Calu3 (cell line): Measurements from ENCODE around the gene E2F3. TPM values are rescaled to one million over a fixed set of nuclear protein-coding genes. Genes with fewer than 3 reads are reported as not detected.

Source experiments
- BruUV-seq: library from RNA; stranded (reverse); fragments of 400-500 nt; replicated peaks from 2 replicates; lab custom pipeline; 2021; lab: Mats Ljungman, UMichigan
- CTCF ChIA-PET: fragments of 300-600 bp; sonication (Branson Sonifier 250); formaldehyde crosslinking; loops from one replicate; lab custom pipeline; 2022; ENCODE audit warnings: antibody characterized with exemption; lab: Charles Lee
- DNase-seq: peaks from one replicate; pipeline ENCODE4 v3.0.0; 2022
- H3K27ac Mint-ChIP-seq: one replicate; pipeline ENCODE4 v1.8.0; 2022; ENCODE audit warnings: mixed read lengths; ENCODE audit not compliant: unreplicated experiment
- H3K27me3 Mint-ChIP-seq: one replicate; pipeline ENCODE4 v1.8.0; 2022; ENCODE audit warnings: mixed read lengths; ENCODE audit not compliant: unreplicated experiment
- H3K36me3 Mint-ChIP-seq: one replicate; pipeline ENCODE4 v1.8.0; 2022; ENCODE audit warnings: mild to moderate bottlenecking, moderate library complexity, mixed read lengths; ENCODE audit not compliant: insufficient read depth, unreplicated experiment
- H3K4me1 Mint-ChIP-seq: one replicate; pipeline ENCODE4 v1.8.0; 2022; ENCODE audit warnings: mild to moderate bottlenecking, low read depth, mixed read lengths; ENCODE audit not compliant: unreplicated experiment
- H3K4me3 Mint-ChIP-seq: one replicate; pipeline ENCODE4 v1.8.0; 2022; ENCODE audit warnings: mild to moderate bottlenecking, low read depth, moderate library complexity, mixed read lengths; ENCODE audit not compliant: unreplicated experiment
- H3K9me3 Mint-ChIP-seq: one replicate; pipeline ENCODE4 v1.8.0; 2022; ENCODE audit warnings: low read depth, mixed read lengths; ENCODE audit not compliant: unreplicated experiment
- CTCF ChIP-seq: fragments of 200-600 bp; IDR thresholded peaks from one replicate; pipeline ENCODE4 v1.8.0; 2022; ENCODE audit warnings: antibody characterized with exemption; ENCODE audit not compliant: unreplicated experiment
- intact Hi-C: fragments of 100-400 bp; cut with micrococcal nuclease; formaldehyde crosslinking; loops from one replicate; pipeline ENCODE4 v1.10.0; 2022; ENCODE audit not compliant: unreplicated experiment
- total RNA-seq: library from RNA; stranded (reverse); gene quantifications from 2 replicates; pipeline ENCODE4 v1.2.3, GENCODE V29; 2022

Gene E2F3
- total RNA-seq, 1 experiment from 2014 or later, result 69.8 TPM

- peaks cover 24% of the 10 kb centered on the region for H3K36me3 Mint-ChIP-seq
- peaks cover 15% of the 10 kb centered on the region for H3K9me3 Mint-ChIP-seq
- no peak for TF ChIP-seq CTCF
- H3K27me3 Mint-ChIP-seq, result no peaks in the 10 kb centered on the region
- no peak for DNase-seq
- H3K27ac Mint-ChIP-seq, result no peak overlapping the region
- H3K4me3 Mint-ChIP-seq, result no peak overlapping the region
- H3K4me1 Mint-ChIP-seq, result peaks cover 29% of the 10 kb centered on the region
- CTCF ChIA-PET, result no interaction called here
- intact Hi-C loops, result no loop called here
- no TSS peak for BruUV-seq
Observed at GRCh38 chr6:20447157-20447556, 45.5 kb downstream of the E2F3 start.

GRCh38 chr6:20447581-20448132, 46.0 kb downstream of the E2F3 start:
- no peaks in the 10 kb centered on the region for H3K27me3 Mint-ChIP-seq
- TF ChIP-seq CTCF, result no peak
- BruUV-seq, result no TSS peak
- intact Hi-C loops, result no loop called here
- CTCF ChIA-PET, result no interaction called here
- H3K9me3 Mint-ChIP-seq, result peaks cover 15% of the 10 kb centered on the region
- DNase-seq, result no peak
- H3K27ac Mint-ChIP-seq, result no peak overlapping the region
- H3K36me3 Mint-ChIP-seq, result peaks cover 19% of the 10 kb centered on the region
- peaks cover 31% of the 10 kb centered on the region for H3K4me1 Mint-ChIP-seq
- no peak overlapping the region for H3K4me3 Mint-ChIP-seq

GRCh38 chr6:20448828-20449227, 47.1 kb downstream of the E2F3 start:
- BruUV-seq, result no TSS peak
- DNase-seq, result no peak
- peaks cover 15% of the 10 kb centered on the region for H3K9me3 Mint-ChIP-seq
- H3K27ac Mint-ChIP-seq, result no peak overlapping the region
- no peaks in the 10 kb centered on the region for H3K27me3 Mint-ChIP-seq
- no peak overlapping the region for H3K4me3 Mint-ChIP-seq
- intact Hi-C loops, result no loop called here
- TF ChIP-seq CTCF, result no peak
- CTCF ChIA-PET, result no interaction called here
- H3K4me1 Mint-ChIP-seq, result peaks cover 42% of the 10 kb centered on the region
- peaks cover 22% of the 10 kb centered on the region for H3K36me3 Mint-ChIP-seq

- Mint-ChIP-seq H3K4me1 (peaks cover 43% of the 10 kb centered on the region), H3K36me3 (peaks cover 26% of the 10 kb centered on the region), H3K27me3 (no peaks in the 10 kb centered on the region), H3K4me3 (peak overlapping the region; percentile 8), H3K9me3 (peaks cover 15% of the 10 kb centered on the region), H3K27ac (peak overlapping the region; percentile 64)
- CTCF ChIA-PET, result interaction anchor here (0.9 kb wide), 1 partner anchor 50 kb away, joined by 4 read pairs; no protein-coding TSS in a partner anchor
- intact Hi-C loops, result loop anchor here (2.0 kb wide), 1 partner anchor 50 kb away; no protein-coding TSS in a partner anchor
- no peak for TF ChIP-seq CTCF
- DNase-seq, result peak; percentile 29
- no TSS peak for BruUV-seq
Observed at GRCh38 chr6:20454204-20454824, 52.6 kb downstream of the E2F3 start.
